WTC11 (cell line): ENCODE measurements around the gene LRMDA.

Experiments used
- KAT7 ChIP-seq: sonication (generic); formaldehyde crosslinking; IDR thresholded peaks from 2 replicates; pipeline ENCODE4 v1.8.1; 2023; ENCODE audit warnings: missing genetic modification reagents, mild to moderate bottlenecking, borderline replicate concordance
- RORB ChIP-seq: fragments of 250-450 bp; sonication (Bioruptor Pico); IDR thresholded peaks from 2 replicates; pipeline ENCODE4 v1.9.0; 2021; ENCODE audit warnings: mild to moderate bottlenecking

- TF ChIP-seq KAT7 (CRISPR knock-in tag) (no peak), RORB (CRISPR knock-in tag) (no peak)
Measured at GRCh38 chr10:75905490-75905889, 474.1 kb downstream of the LRMDA start.
